Choroid plexus epithelial cell (primary cell): Measurements from ENCODE around the gene INSR.

Experiments used
- DNase-seq: peaks from one replicate; pipeline ENCODE4 v3.0.0-alpha.2; 2010; ENCODE audit warnings: low read depth
- H3K4me3 ChIP-seq: 2 replicates; pipeline ENCODE4 v1.5.1; 2011; ENCODE audit warnings: low read depth, mild to moderate bottlenecking, control low read depth, low read length, moderate library complexity
- TF ChIP-seq, protein P1 (sequence below): conservative IDR thresholded peaks from 2 replicates; pipeline ENCODE4 v1.5.1; 2011; ENCODE audit warnings: low read depth, mild to moderate bottlenecking, control low read depth, inconsistent platforms, low read length, moderate library complexity

Gene INSR

DNA sequence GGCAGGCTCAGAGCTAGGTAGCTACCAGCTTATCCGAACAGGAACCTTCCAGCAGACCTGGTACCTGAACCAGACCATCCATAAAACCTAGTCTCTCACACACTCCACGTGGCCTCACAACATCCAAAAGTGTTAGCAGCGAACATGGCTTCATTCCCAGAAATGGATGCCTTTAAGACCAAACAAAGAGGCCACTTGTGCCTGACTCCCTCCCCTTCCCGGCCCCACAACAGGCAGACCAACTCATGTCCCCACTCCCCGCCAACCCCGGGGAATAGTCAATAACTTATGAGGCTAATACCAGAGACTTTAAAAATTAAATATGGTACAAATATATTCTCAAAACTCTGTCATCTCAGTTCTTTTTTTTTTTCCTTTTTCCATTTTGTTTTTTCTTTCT is 178.5 kb downstream of the INSR start:
- no peak overlapping the region for H3K4me3 ChIP-seq
- TF ChIP-seq, protein P1, sequence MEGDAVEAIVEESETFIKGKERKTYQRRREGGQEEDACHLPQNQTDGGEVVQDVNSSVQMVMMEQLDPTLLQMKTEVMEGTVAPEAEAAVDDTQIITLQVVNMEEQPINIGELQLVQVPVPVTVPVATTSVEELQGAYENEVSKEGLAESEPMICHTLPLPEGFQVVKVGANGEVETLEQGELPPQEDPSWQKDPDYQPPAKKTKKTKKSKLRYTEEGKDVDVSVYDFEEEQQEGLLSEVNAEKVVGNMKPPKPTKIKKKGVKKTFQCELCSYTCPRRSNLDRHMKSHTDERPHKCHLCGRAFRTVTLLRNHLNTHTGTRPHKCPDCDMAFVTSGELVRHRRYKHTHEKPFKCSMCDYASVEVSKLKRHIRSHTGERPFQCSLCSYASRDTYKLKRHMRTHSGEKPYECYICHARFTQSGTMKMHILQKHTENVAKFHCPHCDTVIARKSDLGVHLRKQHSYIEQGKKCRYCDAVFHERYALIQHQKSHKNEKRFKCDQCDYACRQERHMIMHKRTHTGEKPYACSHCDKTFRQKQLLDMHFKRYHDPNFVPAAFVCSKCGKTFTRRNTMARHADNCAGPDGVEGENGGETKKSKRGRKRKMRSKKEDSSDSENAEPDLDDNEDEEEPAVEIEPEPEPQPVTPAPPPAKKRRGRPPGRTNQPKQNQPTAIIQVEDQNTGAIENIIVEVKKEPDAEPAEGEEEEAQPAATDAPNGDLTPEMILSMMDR = no peak
- no peak for DNase-seq

DNA sequence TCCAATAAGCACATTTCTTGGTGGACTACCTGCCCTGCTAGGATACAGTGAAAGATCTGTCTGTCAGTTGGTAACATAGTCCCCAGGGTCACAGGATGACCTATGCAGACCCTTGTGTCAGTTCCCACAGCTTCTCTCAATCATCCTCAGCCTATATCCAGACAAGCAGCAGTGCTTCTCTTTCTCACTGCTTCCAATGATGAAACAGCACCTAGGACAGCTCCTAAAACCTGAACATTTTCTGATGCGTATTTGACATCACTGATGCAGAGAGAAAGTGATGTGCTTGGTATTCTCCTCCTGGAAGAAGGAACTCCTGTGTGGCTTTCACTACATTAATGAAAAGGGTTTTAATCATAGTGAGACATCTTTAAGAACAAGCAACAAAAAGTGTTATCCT is 181.0 kb downstream of the INSR start:
- TF ChIP-seq, protein P1 = no peak

DNA sequence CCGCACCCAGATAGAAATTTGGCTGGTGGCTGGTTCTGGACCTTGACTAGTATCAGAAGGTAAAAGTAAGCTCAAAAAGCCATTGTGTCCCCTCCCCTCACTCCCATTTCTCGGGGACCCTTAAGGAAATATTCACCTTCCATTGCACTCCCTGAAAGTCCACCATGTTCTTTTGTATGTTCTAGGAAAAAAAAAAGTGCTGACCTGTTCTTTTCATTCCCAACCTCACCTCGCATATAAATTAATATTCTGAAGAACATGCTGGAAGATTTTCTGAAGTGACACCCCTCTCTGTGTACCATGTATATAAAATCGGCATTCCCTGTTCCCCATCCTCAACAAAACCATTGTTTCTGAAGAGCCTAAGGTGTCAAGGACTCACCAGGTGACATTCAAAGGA is 181.5 kb downstream of the INSR start:
- H3K4me3 ChIP-seq = no peak overlapping the region
- no peak for DNase-seq
- TF ChIP-seq, protein P1 = no peak

More for the DNA sequence above, 181.0 kb downstream of the INSR start:
- no peak overlapping the region for H3K4me3 ChIP-seq
- peak; percentile 4 for DNase-seq

DNA sequence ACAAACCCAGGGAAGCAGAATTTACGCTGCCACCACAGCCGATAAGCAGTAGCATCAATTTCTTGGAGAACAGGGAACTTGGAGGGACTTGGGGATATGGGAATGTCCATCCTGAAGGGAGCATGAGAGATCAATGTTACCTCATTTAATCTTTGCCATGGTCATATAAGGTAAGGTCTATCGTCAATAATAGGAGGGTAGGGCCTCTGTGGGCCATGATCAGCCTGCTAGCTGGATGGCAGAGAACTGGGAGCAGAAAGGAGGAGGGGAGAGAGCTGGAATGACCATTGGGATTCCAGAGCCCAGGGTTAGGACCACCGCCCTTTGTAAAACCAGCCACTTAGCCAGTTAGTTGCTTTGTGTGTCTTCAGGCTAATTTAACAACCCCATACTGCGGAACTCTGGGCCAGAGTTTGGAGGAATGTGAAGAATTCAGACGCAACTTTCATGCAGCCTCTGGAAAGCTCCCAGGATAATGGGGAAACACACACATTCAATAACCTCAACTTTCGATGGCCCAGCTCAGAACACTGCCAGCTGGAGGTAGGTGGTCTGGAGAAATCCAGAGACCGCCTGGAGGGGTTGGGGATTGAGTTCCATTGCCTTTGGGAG is 184.4 kb downstream of the INSR start:
- TF ChIP-seq, protein P1 = no peak
- DNase-seq = peak; percentile 49
- H3K4me3 ChIP-seq = no peak overlapping the region

DNA sequence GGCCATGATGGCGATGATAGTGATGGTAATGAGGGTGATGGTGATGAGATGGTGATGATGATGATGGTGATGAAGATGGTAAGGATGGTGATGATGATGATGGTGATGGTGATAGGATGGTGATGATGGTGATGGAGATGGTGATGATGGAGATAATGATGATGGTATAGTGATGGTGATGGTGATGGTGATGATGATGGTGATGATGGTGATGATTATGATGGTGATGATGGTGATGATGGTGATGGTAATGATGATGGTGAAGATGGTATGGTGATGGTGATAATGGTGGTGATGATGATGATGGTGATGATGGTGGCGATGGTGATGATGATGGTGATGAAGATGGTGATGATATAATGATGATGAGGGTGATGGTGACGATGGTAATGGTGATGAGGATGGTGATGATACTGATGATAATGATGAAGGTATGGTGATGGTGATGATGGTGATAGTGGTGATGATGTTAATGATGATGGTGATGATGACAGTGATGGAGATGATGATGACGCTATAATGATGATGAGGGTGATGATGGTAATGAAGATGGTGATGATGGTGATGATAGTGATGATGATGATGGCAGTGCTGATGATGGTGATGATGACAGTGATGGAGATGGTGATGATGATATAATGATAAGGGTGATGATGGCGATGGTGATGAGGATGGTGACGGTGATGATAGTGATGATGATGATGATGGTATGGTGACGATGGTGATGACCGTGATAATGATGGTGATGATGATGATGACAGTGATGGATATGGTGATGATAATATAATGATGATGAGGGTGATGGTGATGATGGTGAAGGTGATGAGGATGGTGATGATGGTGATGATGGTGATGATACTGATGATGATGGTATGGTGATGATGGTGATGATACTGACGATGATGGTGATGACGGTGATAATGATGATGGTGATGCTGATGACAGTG is 187.2 kb downstream of the INSR start:
- H3K4me3 ChIP-seq = no peak overlapping the region
- TF ChIP-seq, protein P1 = no peak

DNA sequence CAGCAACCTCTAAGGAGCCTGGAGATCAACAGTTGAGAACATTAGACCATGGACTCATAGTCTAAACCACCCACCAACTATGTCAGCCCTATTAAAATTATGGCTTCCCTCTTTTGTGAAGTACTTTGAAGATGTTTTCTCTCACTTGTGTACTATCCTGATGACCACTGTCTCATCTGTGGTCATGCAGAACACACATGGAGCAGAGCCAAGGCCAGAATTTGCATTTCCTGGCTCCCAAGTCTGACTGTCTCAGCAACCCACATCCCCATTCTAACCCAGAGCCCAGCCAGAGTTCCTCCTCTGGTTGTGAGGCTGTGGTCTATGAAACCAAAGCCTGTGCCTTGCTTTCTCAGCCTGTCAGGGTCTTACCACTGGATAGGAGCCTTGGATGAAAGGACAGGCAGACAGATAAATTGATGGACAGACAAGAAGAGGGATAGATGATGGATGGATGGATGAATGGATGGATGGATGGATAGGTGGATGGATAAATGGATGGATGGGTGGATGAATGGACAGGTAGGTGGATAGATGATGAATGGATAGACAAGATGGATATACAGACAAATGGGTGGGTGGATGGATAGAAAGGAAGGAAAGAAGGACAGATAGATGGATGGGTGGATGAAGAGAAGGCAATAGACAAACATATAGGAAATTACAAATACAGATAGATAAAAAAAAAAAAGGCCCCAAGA is 189.3 kb downstream of the INSR start:
- TF ChIP-seq, protein P1 = no peak
- DNase-seq = no peak
- no peak overlapping the region for H3K4me3 ChIP-seq

More for the DNA sequence above, 187.2 kb downstream of the INSR start:
- no peak for DNase-seq
